GM19351 (cell line): Measurements from ENCODE around the gene MROH8.
A peak's percentile ranks its signal among the peaks of the same experiment; 100 is the strongest.
"Not testable (repeated sequence)": the region's sequence is repeated elsewhere in the genome, so short reads cannot be mapped to it uniquely, and the experiment has no call there.

Experiments
- ATAC-seq: cut with Tn5 transposase; IDR thresholded peaks from one replicate; pipeline ENCODE4 v1.9.1; 2021; ENCODE audit warnings: mild to moderate bottlenecking, moderate library complexity; ENCODE audit not compliant: unreplicated experiment

Gene MROH8

GRCh38 chr20:37095599-37096414 is 83.5 kb downstream of the MROH8 start, which contains the start of gene RBL1:
Gene RBL1, minus strand, starts transcription at chr20:37095997. Its CDS starts 69 bp downstream, at chr20:37095928.
- peak; percentile 69 for ATAC-seq

GRCh38 chr20:37095108-37095598 is 84.2 kb downstream of the MROH8 start:
- ATAC-seq, result no peak

- no peak for ATAC-seq
These were observed 88.9 kb downstream of the MROH8 start for GRCh38 chr20:37090407-37090806.

- no peak for ATAC-seq
These were observed 97.5 kb downstream of the MROH8 start for GRCh38 chr20:37081717-37082289.

GRCh38 chr20:37077009-37077408 is 102.3 kb downstream of the MROH8 start:
- ATAC-seq, result no peak

- ATAC-seq, result no peak
These were observed 103.2 kb downstream of the MROH8 start for GRCh38 chr20:37075932-37076685.

GRCh38 chr20:37072293-37073196 is 106.8 kb downstream of the MROH8 start:
- no peak for ATAC-seq

GRCh38 chr20:37071481-37071911 is 107.9 kb downstream of the MROH8 start:
- ATAC-seq, result no peak

GRCh38 chr20:37069563-37069962 is 109.8 kb downstream of the MROH8 start:
- not testable (repeated sequence) for ATAC-seq

GRCh38 chr20:37066168-37066567 is 113.2 kb downstream of the MROH8 start:
- no peak for ATAC-seq

GRCh38 chr20:37055276-37055675 is 124.1 kb downstream of the MROH8 start:
- ATAC-seq, result no peak

GRCh38 chr20:37053230-37053950 is 126.0 kb downstream of the MROH8 start:
- no peak for ATAC-seq
